Esophagus squamous epithelium (tissue), 4 donors: Measurements from ENCODE around the gene ACSF2.
"Not testable (repeated sequence)": the region's sequence is repeated elsewhere in the genome, so short reads cannot be mapped to it uniquely, and the experiment has no call there.

ENCODE experiments used
- CTCF ChIP-seq, 6 experiments: fragments of 450-650 bp in 4 of 6; fragments of 200-600 bp in 2 of 6; sonication (generic) in 2 of 6; IDR thresholded peaks; one replicate each; pipeline ENCODE4 v1.5.1; 2016 to 2019; ENCODE audit warnings: antibody characterized with exemption in 6 of 6, mild to moderate bottlenecking in 4 of 6, moderate library complexity in 4 of 6
- POLR2A ChIP-seq, 4 donors: fragments of 450-650 bp; IDR thresholded peaks; one replicate each; pipeline ENCODE4 v1.6.1; 2017; ENCODE audit warnings: antibody characterized with exemption in 4 of 4, mild to moderate bottlenecking in 4 of 4, moderate library complexity in 3 of 4

DNA sequence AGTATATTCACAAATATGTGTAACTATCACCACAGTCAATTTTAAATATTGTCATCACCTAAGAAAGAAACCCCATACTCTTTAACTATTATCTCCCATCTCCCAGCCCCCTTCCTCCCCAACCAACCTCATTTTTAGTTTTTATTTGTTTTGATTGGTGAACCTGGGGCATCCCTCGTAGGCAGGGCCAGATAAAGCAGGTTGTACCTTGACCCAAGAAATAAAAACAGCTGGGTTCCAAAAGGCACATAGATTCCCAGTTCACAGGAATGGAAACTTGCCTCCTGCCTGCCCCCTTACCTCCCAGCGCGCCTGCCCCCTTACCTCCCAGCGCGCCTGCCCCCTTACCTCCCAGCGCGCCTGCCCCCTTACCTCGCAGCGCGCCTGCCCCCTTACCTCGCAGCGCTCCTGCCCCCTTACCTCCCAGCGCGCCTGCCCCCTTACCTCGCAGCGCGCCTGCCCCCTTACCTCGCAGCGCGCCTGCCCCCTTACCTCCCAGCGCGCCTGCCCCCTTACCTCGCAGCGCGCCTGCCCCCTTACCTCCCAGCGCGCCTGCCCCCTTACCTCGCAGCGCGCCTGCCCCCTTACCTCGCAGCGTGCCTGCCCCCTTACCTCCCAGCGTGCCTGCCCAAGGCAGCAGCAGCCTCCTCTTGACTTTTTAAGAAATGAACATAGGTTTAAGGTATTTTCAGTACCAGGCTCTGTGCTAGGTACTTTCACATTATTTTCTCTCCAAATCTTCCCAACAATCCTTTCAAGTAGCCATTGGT lies 49.9 kb downstream of the ACSF2 start:
- TF ChIP-seq CTCF, POLR2A (IDR thresholded peaks at IDR 0.05): not testable (repeated sequence)
